Stimulated activated effector memory CD8-positive, alpha-beta T cell treated with anti-CD3 and anti-CD28 coated beads, Interleukin-12 subunit alpha, Interleukin-12 subunit beta, amount 100 ng/mL, for 72 hours (primary cell): Measurements from ENCODE around the gene MED25.

Experiments
- ATAC-seq: fragments of 150-1000 bp; cut with Tn5 transposase; 2 replicates; pipeline ENCODE4 v1.10.0; 2021
- DNase-seq, 2 donors: peaks; one replicate each; pipeline ENCODE4 v3.0.0; 2021 to 2022; ENCODE audit warnings: low spot score in 2 of 2
- H3K27ac Mint-ChIP-seq: one replicate; pipeline ENCODE4 v1.8.0; 2022; ENCODE audit warnings: mild to moderate bottlenecking, mixed read lengths
- H3K36me3 Mint-ChIP-seq: one replicate; pipeline ENCODE4 v1.8.0; 2022; ENCODE audit warnings: mild to moderate bottlenecking, mixed read lengths
- H3K4me1 Mint-ChIP-seq: one replicate; pipeline ENCODE4 v1.8.0; 2022; ENCODE audit warnings: mixed read lengths
- H3K4me3 Mint-ChIP-seq: one replicate; pipeline ENCODE4 v1.8.0; 2022; ENCODE audit warnings: mild to moderate bottlenecking, mixed read lengths
- H3K9me3 Mint-ChIP-seq: one replicate; pipeline ENCODE4 v1.8.0; 2022; ENCODE audit warnings: mixed read lengths

MED25 gene

DNA sequence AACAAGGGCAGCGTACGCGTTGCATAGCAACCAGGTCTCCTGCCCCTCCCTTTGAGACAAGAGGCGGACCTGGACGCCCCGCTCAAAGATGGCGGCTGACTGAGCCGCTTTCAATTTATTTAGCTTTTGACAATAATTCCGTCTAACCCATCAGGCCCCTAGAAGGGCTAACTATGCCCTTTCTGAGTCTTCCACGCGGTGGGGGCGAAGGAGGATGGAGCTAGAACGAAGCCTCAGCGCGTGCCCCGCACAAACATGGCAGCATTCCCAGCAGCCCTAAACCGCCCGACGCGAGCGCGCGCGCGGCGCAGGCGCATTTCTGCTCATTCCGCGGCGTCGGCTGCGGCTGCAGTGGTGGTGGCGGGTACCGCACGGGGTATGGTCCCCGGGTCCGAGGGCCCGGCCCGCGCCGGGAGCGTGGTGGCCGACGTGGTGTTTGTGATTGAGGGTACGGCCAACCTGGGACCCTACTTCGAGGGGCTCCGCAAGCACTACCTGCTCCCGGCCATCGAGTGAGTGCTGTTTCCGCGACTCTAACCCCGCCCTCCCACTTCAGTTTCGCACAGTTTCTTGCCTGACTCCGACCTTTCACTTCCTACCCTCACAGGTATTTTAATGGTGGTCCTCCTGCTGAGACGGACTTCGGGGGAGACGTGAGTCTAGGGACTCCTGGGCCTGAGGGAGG, at the start of gene MED25:
TSS of gene MED25 (plus strand) at position 326 of the 685 bp plus-strand sequence. CDS start at position 379, 53 bp downstream.
- peak; percentile 87 to 97 for DNase-seq
- peak within 1 kb of the TSS; percentile 98 for H3K27ac Mint-ChIP-seq
- H3K9me3 Mint-ChIP-seq = no peaks in the 10 kb centered on the region
- peak; percentile 73 for ATAC-seq
- H3K36me3 Mint-ChIP-seq = peaks cover 45% of the 10 kb centered on the region
- peak within 1 kb of the TSS; percentile 90 for H3K4me3 Mint-ChIP-seq
- H3K4me1 Mint-ChIP-seq = peaks cover 32% of the 10 kb centered on the region

DNA sequence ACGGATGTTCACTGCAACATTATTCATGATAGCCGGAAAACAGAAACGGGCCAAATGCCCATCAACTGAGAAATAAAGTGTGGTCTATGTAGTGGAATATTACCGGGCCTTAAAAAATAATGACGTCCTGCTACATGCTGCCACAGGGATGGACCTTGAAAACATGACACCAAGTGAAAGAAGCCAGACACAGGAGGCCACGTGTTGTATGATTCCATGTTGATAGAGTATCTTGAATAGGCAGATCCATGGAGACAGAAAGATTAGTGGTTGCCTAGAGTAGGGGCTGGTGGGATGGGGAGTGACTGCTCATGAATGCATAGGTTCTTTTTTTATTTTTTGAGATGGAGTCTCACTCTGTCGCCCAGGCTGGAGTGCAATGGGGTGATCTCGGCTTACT, 47.6 kb upstream of the MED25 start:
- H3K4me1 Mint-ChIP-seq = peaks cover 53% of the 10 kb centered on the region
- DNase-seq = no peak
- no peak overlapping the region for H3K27ac Mint-ChIP-seq
- peaks cover 30% of the 10 kb centered on the region for H3K36me3 Mint-ChIP-seq
- no peaks in the 10 kb centered on the region for H3K9me3 Mint-ChIP-seq
- no peak for ATAC-seq
- no peak overlapping the region for H3K4me3 Mint-ChIP-seq

DNA sequence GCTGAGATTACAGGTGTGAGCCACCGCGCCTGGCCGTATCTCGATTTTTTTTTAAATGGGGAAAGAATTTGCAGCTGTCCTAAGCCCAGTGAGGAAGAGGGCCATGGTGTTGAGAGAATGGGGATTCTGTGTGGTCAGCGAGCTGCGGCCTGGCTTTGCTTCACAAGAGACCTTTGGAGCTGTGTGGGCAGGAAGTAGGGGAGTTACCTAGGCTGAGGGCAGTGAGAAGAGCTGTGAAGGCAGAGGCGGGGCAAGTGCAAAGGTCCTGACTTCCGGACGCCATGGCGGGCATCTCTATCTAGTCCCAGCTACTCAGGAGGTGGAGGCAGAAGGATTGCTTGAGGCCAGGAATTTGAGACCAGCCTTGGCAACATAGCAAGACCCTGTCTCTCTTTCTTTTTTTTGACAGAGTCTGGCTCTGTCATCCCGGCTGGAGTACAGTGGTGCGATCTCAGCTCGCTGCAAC, 46.4 kb upstream of the MED25 start:
- H3K4me3 Mint-ChIP-seq = no peak overlapping the region
- peaks cover 54% of the 10 kb centered on the region for H3K4me1 Mint-ChIP-seq
- no peak for DNase-seq
- no peak overlapping the region for H3K27ac Mint-ChIP-seq
- no peak for ATAC-seq
- H3K36me3 Mint-ChIP-seq = peaks cover 23% of the 10 kb centered on the region
- no peaks in the 10 kb centered on the region for H3K9me3 Mint-ChIP-seq

DNA sequence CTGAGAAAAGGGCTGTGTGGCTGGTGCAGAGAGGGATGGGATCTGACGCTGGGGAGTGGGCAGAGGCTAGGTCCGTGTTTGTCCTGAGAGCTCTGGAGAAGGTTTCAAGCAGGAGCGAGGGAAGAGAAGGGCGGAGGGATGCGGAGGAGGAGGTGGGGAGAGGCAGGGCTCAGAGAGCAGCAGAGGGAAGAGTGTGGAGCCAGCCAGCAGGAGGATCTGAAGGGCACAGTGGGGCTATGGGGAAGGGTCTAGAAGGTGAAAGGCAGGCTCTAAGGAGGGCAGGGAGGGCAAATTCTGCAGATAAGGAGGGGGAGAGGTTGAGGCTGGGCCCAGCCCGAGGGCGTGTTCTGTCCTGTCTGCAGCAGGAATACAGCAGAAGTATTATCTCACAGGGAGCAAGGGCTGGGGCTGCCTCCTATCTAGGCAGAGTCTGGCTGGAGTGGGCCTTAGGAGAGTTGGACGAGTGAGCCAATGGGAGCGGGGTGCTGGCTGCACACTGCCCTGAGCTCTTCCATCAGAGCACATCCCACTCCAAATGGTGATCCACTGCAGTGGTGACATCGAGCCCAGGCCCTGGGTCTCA, 45.1 kb upstream of the MED25 start:
- Mint-ChIP-seq H3K36me3 (peaks cover 22% of the 10 kb centered on the region), H3K9me3 (no peaks in the 10 kb centered on the region), H3K4me1 (peaks cover 44% of the 10 kb centered on the region), H3K27ac (peak overlapping the region; percentile 53), H3K4me3 (no peak overlapping the region)
- ATAC-seq (no peak), DNase-seq (no peak)

DNA sequence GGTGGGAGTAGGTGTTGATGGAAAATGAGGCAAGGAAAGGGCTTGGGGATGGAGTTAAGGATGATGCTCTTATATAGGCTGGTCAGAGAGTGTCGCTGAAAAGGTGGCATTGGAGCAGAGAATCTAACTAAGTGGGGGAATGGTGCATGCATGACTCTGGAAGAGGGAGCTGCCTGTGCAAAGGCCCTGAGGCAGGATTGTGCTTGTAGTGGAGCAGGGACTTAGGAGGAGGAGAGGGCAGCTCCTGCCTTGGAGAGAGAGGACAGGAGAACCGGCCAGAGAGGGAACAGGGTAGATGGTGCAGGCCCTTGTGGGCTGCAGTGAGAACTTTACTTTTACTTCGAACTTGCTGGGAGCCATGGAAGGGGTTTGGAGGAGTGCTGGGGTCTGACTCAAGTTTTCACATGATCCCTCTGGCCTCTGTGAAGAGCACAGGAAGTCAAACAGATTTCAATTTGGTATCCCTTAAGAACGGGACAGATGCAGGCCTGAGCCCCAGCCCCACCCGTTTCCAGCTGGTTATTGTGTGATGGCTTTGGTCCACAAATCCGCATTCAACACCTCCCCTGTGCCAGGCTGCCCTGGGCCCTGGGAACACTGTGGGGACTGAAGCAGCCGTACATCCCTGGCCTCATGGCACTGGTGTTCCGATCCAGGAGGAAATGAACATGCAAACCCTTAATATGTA, 44.3 kb upstream of the MED25 start:
- ATAC-seq (no peak), DNase-seq (no peak)
- peak overlapping the region; percentile 53 for H3K27ac Mint-ChIP-seq
- no peak overlapping the region for H3K4me3 Mint-ChIP-seq
- H3K4me1 Mint-ChIP-seq = peaks cover 36% of the 10 kb centered on the region
- no peaks in the 10 kb centered on the region for H3K9me3 Mint-ChIP-seq
- peaks cover 28% of the 10 kb centered on the region for H3K36me3 Mint-ChIP-seq

DNA sequence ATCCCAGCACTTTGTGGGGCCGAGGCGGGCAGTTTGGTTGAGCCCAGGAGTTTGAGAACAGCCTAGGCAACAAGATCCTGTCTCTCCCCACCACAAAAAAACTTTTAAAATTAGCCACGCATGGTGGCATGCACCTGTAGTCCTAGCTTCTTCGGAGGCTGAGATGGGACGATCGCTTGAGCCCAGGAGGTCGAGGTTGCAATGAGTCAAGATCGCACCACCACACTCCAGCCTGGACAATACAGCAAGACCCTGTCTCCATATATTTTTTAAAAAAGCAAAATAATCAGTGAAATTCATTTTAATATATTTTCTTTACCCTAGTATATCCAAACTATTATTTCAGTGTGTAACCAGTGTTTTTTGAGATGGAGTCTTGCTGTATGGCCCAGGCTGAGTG, 43.1 kb upstream of the MED25 start:
- Mint-ChIP-seq H3K36me3 (peaks cover 29% of the 10 kb centered on the region), H3K4me1 (peaks cover 37% of the 10 kb centered on the region), H3K4me3 (no peak overlapping the region), H3K9me3 (no peaks in the 10 kb centered on the region), H3K27ac (no peak overlapping the region)
- no peak for DNase-seq
- ATAC-seq = no peak

DNA sequence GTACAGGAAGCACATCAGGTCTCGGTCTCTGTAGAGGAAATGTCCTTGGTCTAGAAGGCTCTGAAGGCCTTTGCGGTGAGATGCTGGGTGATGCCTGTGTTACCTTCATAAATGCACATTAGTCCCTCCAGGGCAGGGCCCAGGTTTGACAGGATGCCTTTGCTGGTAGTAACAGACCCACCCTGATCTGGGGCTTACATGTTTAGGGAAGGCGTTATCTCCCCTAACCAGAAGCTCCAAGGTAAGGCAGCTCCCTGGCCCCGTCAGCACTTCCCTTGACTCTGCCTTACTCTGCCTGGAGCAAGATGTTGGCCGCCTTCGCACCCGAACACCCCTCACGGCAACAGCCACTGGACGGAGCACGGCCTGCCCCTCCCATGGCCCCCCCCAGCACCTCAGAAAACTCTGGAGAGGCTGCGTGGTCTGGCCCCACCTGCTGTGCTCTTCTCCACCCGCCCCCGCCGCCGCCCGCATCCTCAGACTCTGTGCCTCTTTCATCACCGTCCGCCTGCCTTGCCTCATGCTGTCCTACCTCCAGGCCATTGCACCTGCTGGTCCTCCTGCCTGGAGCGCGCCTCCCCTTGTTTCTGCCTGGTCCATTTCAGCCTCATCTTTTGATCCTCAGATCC, 42.2 kb upstream of the MED25 start:
- no peak overlapping the region for H3K4me3 Mint-ChIP-seq

DNA sequence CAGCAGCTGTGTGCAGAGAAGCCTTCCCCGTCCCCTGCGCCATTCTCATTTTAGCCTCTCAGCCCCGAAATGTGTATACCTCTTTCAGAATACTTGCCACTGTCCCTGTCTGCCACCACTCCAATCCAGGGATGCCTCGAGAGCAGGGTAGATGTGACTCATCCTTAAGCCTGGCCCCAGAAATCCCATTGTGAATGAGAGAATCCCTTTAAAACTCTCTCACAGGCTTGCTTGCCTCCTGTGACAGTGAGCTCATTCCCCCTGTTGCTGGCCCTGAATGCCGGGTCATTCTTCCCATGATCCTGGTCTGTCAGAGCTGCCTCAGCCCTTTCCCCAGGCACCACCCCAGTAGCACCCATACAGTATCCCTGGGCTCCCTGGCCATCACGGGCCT, 41.7 kb upstream of the MED25 start:
- DNase-seq (no peak), ATAC-seq (no peak)
- peak overlapping the region; percentile 45 for H3K27ac Mint-ChIP-seq
- H3K36me3 Mint-ChIP-seq = peaks cover 38% of the 10 kb centered on the region
- H3K4me1 Mint-ChIP-seq = peaks cover 46% of the 10 kb centered on the region
- no peaks in the 10 kb centered on the region for H3K9me3 Mint-ChIP-seq
- no peak overlapping the region for H3K4me3 Mint-ChIP-seq

More for the DNA sequence above, 42.2 kb upstream of the MED25 start:
- Mint-ChIP-seq H3K36me3 (peaks cover 38% of the 10 kb centered on the region), H3K27ac (peak overlapping the region; percentile 45), H3K9me3 (no peaks in the 10 kb centered on the region), H3K4me1 (peaks cover 42% of the 10 kb centered on the region)
- ATAC-seq = no peak
- DNase-seq = no peak

DNA sequence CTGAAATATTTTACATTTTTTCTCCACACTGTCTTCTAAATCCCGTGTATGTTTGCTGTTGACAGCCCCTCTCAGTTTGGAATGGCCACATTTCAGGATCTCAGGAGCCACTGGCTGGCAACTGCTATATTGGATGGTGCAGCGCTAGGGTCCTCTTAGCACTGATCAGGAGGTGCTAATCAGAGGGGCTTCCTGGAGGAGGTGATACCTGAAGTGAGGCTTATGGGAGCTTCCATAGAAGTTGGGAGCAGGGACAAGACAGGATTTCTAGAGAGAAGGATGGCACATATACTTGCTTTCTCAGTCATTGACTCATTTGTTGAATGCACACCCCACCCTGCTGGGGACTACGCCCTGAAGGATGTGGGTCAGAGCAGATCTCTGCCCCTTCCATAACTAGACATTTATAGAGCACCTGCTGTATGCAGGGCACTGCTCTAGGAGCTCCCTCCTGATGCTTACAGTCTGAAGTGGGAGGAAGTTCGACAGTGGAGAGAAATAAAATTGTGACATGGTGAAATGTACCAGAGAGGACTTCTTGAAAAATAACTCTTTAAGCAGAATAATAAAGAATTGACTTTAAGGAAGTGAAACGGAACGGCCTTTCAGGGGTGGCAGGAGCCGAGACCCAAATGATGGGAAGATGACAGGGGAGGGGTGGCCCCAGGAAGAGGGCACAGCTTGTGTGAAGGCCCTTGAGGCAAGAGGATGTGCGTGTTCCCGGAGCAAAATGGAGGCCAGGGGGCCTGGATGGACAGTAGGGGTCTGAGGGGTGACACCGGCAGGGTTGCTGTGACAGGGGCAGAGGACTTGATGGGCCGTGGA, 38.1 kb upstream of the MED25 start:
- no peak overlapping the region for H3K4me3 Mint-ChIP-seq
- H3K36me3 Mint-ChIP-seq = peaks cover 51% of the 10 kb centered on the region
- H3K27ac Mint-ChIP-seq = peak overlapping the region; percentile 87
- H3K4me1 Mint-ChIP-seq = peaks cover 27% of the 10 kb centered on the region
- DNase-seq = no peak
- no peaks in the 10 kb centered on the region for H3K9me3 Mint-ChIP-seq
- ATAC-seq = no peak

DNA sequence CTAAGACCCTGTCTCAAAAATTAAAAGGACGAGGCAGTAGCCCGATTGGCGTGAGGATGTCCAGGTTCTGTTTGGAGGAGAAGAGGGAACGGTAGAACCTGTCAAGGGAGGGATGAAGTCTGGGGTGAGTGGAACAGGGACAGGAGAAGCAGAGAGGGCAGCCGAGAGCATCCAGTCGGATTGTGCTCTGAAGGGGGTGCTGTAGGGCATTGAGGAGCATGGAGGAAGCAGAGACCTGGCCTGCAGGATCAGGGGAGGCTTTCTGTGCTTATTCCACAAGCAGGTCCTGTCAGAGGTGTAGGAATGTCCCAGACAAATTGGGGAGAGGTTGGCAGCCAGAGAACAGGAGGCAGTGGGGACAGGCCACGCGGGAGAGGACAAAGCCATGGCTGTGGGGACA, 37.2 kb upstream of the MED25 start:
- DNase-seq = no peak
- Mint-ChIP-seq H3K27ac (peak overlapping the region; percentile 87), H3K4me1 (peaks cover 33% of the 10 kb centered on the region), H3K9me3 (no peaks in the 10 kb centered on the region), H3K4me3 (no peak overlapping the region), H3K36me3 (peaks cover 60% of the 10 kb centered on the region)
- no peak for ATAC-seq

DNA sequence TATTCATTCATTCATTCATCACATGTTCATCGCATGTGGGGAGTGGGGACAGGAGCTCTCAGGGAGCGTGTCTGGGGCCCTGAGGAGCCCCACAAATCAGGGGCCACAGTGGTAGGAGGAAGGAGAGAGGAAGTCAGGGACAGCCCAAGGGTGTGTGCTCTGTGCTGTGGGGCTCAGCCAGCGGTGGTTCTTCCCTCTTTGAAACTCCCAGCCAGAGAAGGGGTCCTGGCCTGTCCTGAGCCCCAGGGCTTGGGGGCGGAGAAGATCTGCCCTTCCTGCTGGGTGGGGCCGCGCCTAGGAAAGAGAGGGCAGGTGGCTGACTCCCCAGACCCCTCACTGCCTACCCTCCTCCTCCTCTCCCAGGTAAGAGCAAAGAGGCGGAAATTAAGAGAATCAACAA, 36.7 kb upstream of the MED25 start:
- Mint-ChIP-seq H3K36me3 (peaks cover 65% of the 10 kb centered on the region), H3K9me3 (no peaks in the 10 kb centered on the region), H3K4me1 (peaks cover 28% of the 10 kb centered on the region), H3K4me3 (no peak overlapping the region), H3K27ac (peak overlapping the region; percentile 87)
- no peak for DNase-seq
- ATAC-seq = no peak

DNA sequence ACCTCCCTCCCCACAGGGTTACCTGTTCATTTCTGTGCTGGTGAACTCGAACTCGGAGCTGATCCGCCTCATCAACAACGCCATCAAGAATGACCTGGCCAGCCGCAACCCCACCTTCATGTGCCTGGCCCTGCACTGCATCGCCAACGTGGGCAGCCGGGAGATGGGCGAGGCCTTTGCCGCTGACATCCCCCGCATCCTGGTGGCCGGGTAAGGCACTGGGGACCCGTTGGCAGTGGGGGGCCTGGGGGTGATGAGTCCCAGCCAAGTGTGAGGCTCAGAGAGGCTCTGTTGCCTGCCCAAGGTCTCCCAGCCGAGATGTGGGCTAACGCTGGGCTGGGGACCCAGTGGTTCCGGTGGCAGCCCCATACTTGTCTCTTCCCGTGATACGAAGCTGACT, 35.6 kb upstream of the MED25 start:
- H3K4me3 Mint-ChIP-seq = no peak overlapping the region
- H3K27ac Mint-ChIP-seq = no peak overlapping the region
- DNase-seq = no peak
- peaks cover 76% of the 10 kb centered on the region for H3K36me3 Mint-ChIP-seq
- ATAC-seq = no peak
- no peaks in the 10 kb centered on the region for H3K9me3 Mint-ChIP-seq
- H3K4me1 Mint-ChIP-seq = peaks cover 25% of the 10 kb centered on the region

DNA sequence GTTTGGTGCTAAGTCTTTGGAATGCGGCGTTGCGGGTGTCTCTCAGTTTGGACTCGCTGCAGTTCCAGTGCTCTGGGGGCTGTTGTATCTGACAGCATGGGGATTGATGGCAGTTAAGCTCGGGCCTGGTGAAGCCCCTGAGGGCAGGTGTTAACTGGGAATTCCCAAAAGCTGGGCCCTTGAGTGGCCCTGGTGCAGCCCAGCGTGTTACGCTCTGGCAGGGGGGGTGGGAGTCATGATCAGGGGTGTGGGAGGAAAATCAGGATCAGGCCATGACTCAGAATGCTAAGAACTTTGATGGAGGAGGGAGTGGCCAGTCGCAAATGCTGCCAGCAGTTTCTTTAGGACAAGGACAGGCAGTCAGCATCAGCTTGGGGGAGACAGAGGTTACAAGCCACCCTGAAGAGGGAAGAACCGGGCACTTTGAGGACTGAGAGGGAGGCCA, 31.7 kb upstream of the MED25 start:
- Mint-ChIP-seq H3K9me3 (no peaks in the 10 kb centered on the region), H3K36me3 (peaks cover 94% of the 10 kb centered on the region), H3K4me1 (peaks cover 24% of the 10 kb centered on the region), H3K27ac (peak overlapping the region; percentile 67), H3K4me3 (no peak overlapping the region)
- ATAC-seq = no peak
- DNase-seq = no peak

DNA sequence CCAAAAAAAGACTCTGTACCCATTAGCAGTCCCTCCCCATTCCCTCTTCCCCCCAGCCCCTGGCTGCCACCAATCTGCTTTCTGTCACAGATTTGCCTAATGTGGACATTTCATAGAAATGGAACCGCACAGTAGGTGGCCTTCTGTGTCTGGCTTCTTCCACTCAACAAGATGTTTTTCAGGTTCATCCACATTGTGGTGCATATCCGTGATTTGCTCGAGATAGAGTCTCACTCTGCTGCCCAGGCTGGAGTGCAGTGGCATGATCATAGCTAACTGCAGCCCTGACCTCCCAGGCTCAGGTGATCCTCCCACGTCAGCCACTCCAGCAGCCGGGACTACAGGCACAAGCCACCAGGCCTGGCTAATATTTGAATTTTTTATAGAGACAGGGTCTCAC, 30.3 kb upstream of the MED25 start:
- peaks cover 24% of the 10 kb centered on the region for H3K4me1 Mint-ChIP-seq
- H3K36me3 Mint-ChIP-seq = peaks cover 92% of the 10 kb centered on the region
- peak overlapping the region; percentile 73 for H3K27ac Mint-ChIP-seq
- ATAC-seq (no peak), DNase-seq (no peak)
- no peaks in the 10 kb centered on the region for H3K9me3 Mint-ChIP-seq
- H3K4me3 Mint-ChIP-seq = no peak overlapping the region

DNA sequence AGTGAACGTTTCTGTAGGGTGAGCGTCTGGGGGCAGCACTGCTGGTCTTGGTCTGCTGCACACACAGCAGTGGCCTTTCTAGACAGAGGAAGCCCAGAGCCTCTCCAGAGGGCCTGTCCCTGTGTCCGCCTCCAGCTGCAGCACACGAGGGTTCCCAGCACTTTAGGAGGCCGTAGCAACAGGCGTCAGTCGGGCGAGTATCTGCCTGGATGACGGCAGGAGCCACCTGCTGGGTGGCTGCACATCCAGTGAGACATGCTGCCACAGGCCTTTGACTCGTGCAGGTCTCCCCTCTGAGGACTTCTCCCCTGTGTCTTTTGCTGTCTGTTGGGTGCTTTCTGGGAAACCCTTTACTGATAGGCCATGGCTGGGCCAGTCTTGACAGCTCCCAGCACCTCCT, 29.2 kb upstream of the MED25 start:
- peak overlapping the region; percentile 73 for H3K27ac Mint-ChIP-seq
- ATAC-seq (no peak), DNase-seq (no peak)
- H3K4me3 Mint-ChIP-seq = no peak overlapping the region
- H3K4me1 Mint-ChIP-seq = peaks cover 30% of the 10 kb centered on the region
- peaks cover 92% of the 10 kb centered on the region for H3K36me3 Mint-ChIP-seq
- no peaks in the 10 kb centered on the region for H3K9me3 Mint-ChIP-seq
